ENCODE measurements around the gene SARS2. TPM values are rescaled to one million over a fixed set of nuclear protein-coding genes. Genes with fewer than 3 reads are reported as not detected.

SARS2 gene
- total and polyA plus RNA-seq, 9 donors, result 5.0 to 20.6 (median 18.0) TPM

- Histone ChIP-seq H3K36me3 (no peaks in the 10 kb centered on the region), H3K4me3 (no peak overlapping the region), H3K27me3 (no peaks in the 10 kb centered on the region), H3K9me3 (no peaks in the 10 kb centered on the region), H3K27ac (no peak overlapping the region), H3K4me1 (ENCODE audit: insufficient read depth) (no peaks in the 10 kb centered on the region)
- TF ChIP-seq EP300 (IDR thresholded peaks at IDR 0.05) (no peak), POLR2A (IDR thresholded peaks at IDR 0.05) (no peak), CTCF (IDR thresholded peaks at IDR 0.05) (no peak)
- WGBS, 3 donors, result 89 to 94% (median 93%) methylated on average over 12 of the region's 12 CpGs
- DNase-seq, result no peak
- intact Hi-C loops (cut with DNase I), result no loop called here
Measured at GRCh38 chr19:38907670-38908069, 22.9 kb downstream of the SARS2 start.

GRCh38 chr19:38907227-38907626, 23.3 kb downstream of the SARS2 start:
- DNase-seq, result no peak
- 87 to 90% (median 89%) methylated on average over 26 to 29 of the region's 29 CpGs for WGBS, 3 donors
- Histone ChIP-seq H3K27me3 (no peaks in the 10 kb centered on the region), H3K9me3 (no peaks in the 10 kb centered on the region), H3K36me3 (no peaks in the 10 kb centered on the region), H3K27ac (no peak overlapping the region), H3K4me3 (no peak overlapping the region), H3K4me1 (ENCODE audit: insufficient read depth) (no peaks in the 10 kb centered on the region)
- no peak for TF ChIP-seq POLR2A (IDR thresholded peaks at IDR 0.05)
- TF ChIP-seq EP300 (IDR thresholded peaks at IDR 0.05), result no peak
- no peak for TF ChIP-seq CTCF (IDR thresholded peaks at IDR 0.05)
- intact Hi-C loops (cut with DNase I), result no loop called here

GRCh38 chr19:38905620-38906019, 24.9 kb downstream of the SARS2 start:
- H3K27ac ChIP-seq, result no peak overlapping the region
- intact Hi-C loops (cut with DNase I), result no loop called here
- no peak for DNase-seq
- no peaks in the 10 kb centered on the region for H3K36me3 ChIP-seq
- WGBS, 3 donors, result 90 to 98% (median 93%) methylated on average over 4 of the region's 4 CpGs
- no peaks in the 10 kb centered on the region for H3K4me1 ChIP-seq (ENCODE audit: insufficient read depth)
- TF ChIP-seq POLR2A (IDR thresholded peaks at IDR 0.05), result no peak
- H3K27me3 ChIP-seq, result no peaks in the 10 kb centered on the region
- no peak overlapping the region for H3K4me3 ChIP-seq
- H3K9me3 ChIP-seq, result no peaks in the 10 kb centered on the region

GRCh38 chr19:38904581-38905539, 25.7 kb downstream of the SARS2 start:
- Histone ChIP-seq H3K27ac (no peak overlapping the region), H3K36me3 (no peaks in the 10 kb centered on the region), H3K9me3 (no peaks in the 10 kb centered on the region), H3K27me3 (no peaks in the 10 kb centered on the region), H3K4me1 (ENCODE audit: insufficient read depth) (no peaks in the 10 kb centered on the region), H3K4me3 (no peak overlapping the region)
- intact Hi-C loops (cut with DNase I), result no loop called here
- no peak for TF ChIP-seq EP300 (IDR thresholded peaks at IDR 0.05)
- TF ChIP-seq CTCF (IDR thresholded peaks at IDR 0.05), result no peak
- 86 to 88% (median 86%) methylated on average over 35 of the region's 35 CpGs for WGBS, 3 donors
- DNase-seq, result no peak

GRCh38 chr19:38901683-38902082, 28.9 kb downstream of the SARS2 start:
- no peaks in the 10 kb centered on the region for H3K36me3 ChIP-seq
- no peak for DNase-seq
- TF ChIP-seq CTCF (IDR thresholded peaks at IDR 0.05) (no peak), EP300 (IDR thresholded peaks at IDR 0.05) (no peak), POLR2A (IDR thresholded peaks at IDR 0.05) (no peak)
- H3K4me1 ChIP-seq (ENCODE audit: insufficient read depth), result peaks cover 2% of the 10 kb centered on the region
- H3K9me3 ChIP-seq, result no peaks in the 10 kb centered on the region
- WGBS, 3 donors, result 93 to 100% (median 96%) methylated on average over 1 of the region's 1 CpG
- no peaks in the 10 kb centered on the region for H3K27me3 ChIP-seq
- intact Hi-C loops (cut with DNase I), result no loop called here
- H3K4me3 ChIP-seq, result no peak overlapping the region
- H3K27ac ChIP-seq, result no peak overlapping the region

Measured in ovary (tissue), 9 donors.